ENCODE data around the gene BICDL1. TPM values are rescaled to one million over a fixed set of nuclear protein-coding genes. Genes with fewer than 3 reads are reported as not detected.

BICDL1 gene
- total RNA-seq, 6 donors from 2014 or later: 10.5 to 21.0 (median 15.9) TPM

DNA sequence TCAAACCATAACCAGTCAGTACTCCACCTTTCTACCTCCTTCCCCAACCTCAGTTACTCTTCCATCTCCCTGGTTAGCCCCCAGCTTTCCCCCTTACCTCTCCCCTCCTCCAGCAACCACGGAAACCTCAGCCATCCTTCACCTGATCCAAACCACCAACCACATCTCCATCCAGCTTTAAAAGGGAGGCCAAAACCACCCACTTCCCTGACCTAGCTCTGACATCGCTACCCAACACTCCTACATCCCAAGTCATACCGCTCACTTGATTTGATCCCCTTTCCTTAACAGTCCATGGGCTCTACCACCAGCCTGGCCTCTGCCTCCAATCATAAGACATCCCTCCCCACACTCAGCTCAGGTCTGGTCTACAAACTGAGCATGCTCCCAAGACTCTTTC is 126.0 kb downstream of the BICDL1 start:
- ATAC-seq (ENCODE audit: low FRiP score in 2 of 2) (no peak), DNase-seq (no peak)
- no peaks in the 10 kb centered on the region for H3K27me3 ChIP-seq
- H3K4me3 ChIP-seq: peak overlapping the region in 2 of 4 donors; percentile 73 to 98
- no peak for TF ChIP-seq EP300 (IDR thresholded peaks at IDR 0.05)
- no peak for TF ChIP-seq CTCF (IDR thresholded peaks at IDR 0.05)
- no peak for TF ChIP-seq POLR2AphosphoS5 (IDR thresholded peaks at IDR 0.05)
- H3K36me3 ChIP-seq: peaks cover 0 to 12% (median 2%) of the 10 kb centered on the region in 4 donors
- H3K9me3 ChIP-seq: no peaks in the 10 kb centered on the region
- WGBS, 2 donors: 69 to 75% methylated on average over 3 of the region's 3 CpGs
- H3K4me1 ChIP-seq: peaks cover 45 to 69% (median 56%) of the 10 kb centered on the region in 4 donors
- peak overlapping the region in 2 of 4 donors; percentile 92 for H3K27ac ChIP-seq

DNA sequence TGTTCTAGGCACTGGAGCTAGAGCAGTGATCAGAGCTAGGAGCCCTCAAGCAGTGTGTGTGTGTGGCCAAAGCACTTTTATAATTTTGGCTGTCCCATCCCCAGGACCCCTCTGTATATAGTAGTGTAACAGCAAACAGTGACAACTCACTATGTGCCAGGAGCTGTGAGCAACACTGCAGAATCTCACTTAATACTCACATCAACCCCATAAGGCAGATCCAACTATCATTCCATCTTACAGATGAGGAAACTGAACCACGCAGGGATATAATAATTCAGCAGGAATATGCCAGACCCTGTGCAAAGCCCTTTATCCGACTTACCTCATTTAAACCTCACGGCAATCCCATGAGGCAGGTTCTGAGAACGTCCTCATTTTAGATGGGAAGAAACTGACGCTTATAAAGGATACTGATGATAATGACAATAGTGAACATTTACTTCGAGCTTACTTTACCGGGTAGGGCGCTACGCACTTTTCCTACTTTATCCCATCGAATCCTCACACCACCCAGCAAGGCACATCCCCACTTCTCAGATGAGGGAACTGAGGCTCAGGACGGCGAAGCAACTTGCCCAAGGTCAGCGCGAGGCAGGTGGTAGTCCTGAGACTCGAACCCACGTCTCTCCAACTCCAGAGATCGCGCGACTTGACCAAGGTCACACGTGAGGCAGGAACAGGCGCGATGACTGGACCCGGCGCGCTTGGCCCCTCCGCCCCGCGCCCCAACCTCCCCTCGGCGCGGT is 126.8 kb downstream of the BICDL1 start:
- Histone ChIP-seq H3K4me3 (peak overlapping the region; percentile 73 to 98 (median 86)), H3K27ac (peak overlapping the region; percentile 92), H3K9me3 (no peaks in the 10 kb centered on the region), H3K27me3 (no peaks in the 10 kb centered on the region), H3K36me3 (peaks cover 0 to 12% (median 2%) of the 10 kb centered on the region in 4 donors), H3K4me1 (peaks cover 37 to 61% (median 51%) of the 10 kb centered on the region in 4 donors)
- ATAC-seq (ENCODE audit: low FRiP score in 2 of 2) (no peak), DNase-seq (peak in 1 of 2 donors; percentile 42)
- TF ChIP-seq POLR2AphosphoS5 (IDR thresholded peaks at IDR 0.05) (no peak), EP300 (IDR thresholded peaks at IDR 0.05) (no peak), POLR2A (IDR thresholded peaks at IDR 0.05) (no peak), CTCF (IDR thresholded peaks at IDR 0.05) (no peak)
- 44 to 53% methylated on average over 10 of the region's 31 CpGs for WGBS, 2 donors

DNA sequence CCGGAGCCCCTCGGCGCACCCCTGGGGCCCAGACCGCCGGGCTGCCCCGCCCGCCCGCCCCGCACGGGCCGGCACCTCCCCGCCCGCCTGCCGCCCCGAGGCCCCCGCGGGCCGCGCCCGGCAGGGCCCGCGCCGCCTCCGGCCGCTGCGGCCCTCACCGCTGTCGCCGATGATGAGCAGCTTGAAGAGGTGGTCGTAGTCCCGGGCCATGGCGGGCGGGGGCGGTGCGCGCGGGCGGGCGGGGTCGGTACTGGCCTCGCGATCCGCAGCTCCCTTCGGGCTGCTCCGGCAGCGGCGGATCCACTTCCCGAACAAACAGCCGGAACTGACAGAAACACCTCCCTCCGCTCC is 127.4 kb downstream of the BICDL1 start, which contains the start of gene RAB35:
Gene RAB35 (minus strand): TSS at position 313 of the 351 bp plus-strand sequence. CDS start 103 bp downstream, at position 210.
- TF ChIP-seq POLR2A (IDR thresholded peaks at IDR 0.05) (no peak), CTCF (IDR thresholded peaks at IDR 0.05) (no peak)
- Histone ChIP-seq H3K4me1 (peaks cover 32 to 55% (median 45%) of the 10 kb centered on the region in 4 donors), H3K27me3 (no peaks in the 10 kb centered on the region), H3K27ac (peak within 1 kb of the TSS; percentile 92), H3K4me3 (peak within 1 kb of the TSS; percentile 73 to 98 (median 86)), H3K9me3 (no peaks in the 10 kb centered on the region), H3K36me3 (peaks cover 0 to 12% (median 2%) of the 10 kb centered on the region in 4 donors)
- DNase-seq: no peak
- WGBS, 2 donors: 3% methylated on average over 7 of the region's 50 CpGs; no CpG with 5 or more reads in 1 of the 2 donors
- ATAC-seq (ENCODE audit: low FRiP score in 2 of 2): no peak

- no peaks in the 10 kb centered on the region for H3K9me3 ChIP-seq
- DNase-seq (peak; percentile 94 to 100), ATAC-seq (ENCODE audit: low FRiP score in 2 of 2) (peak; percentile 94 to 96)
- no peaks in the 10 kb centered on the region for H3K27me3 ChIP-seq
- peaks cover 29 to 49% (median 40%) of the 10 kb centered on the region in 4 donors for H3K4me1 ChIP-seq
- 0 to 1% methylated on average over 5 to 65 of the region's 91 CpGs for WGBS, 2 donors
- peaks cover 0 to 12% (median 2%) of the 10 kb centered on the region in 4 donors for H3K36me3 ChIP-seq
- peak overlapping the region; percentile 92 for H3K27ac ChIP-seq
- TF ChIP-seq POLR2A (IDR thresholded peaks at IDR 0.05) (peak in 3 of 4 donors; percentile 5 to 95 (median 80)), EP300 (IDR thresholded peaks at IDR 0.05) (no peak), CTCF (IDR thresholded peaks at IDR 0.05) (no peak), POLR2AphosphoS5 (IDR thresholded peaks at IDR 0.05) (peak; percentile 71 to 84)
- peak overlapping the region; percentile 73 to 98 (median 84) for H3K4me3 ChIP-seq
Observed at GRCh38 chr12:120116792-120117651, 128.0 kb downstream of the BICDL1 start.

Measured in upper lobe of left lung (tissue), 6 donors.